A673 (cell line): ENCODE data around the gene ITPR1.

Experiments used
- CTCF ChIP-seq: fragments of 300-800, 200-600 bp; sonication (generic); conservative IDR thresholded peaks from 2 replicates; pipeline ENCODE4 v1.5.1; 2017; ENCODE audit warnings: low read depth, mild to moderate bottlenecking, antibody characterized with exemption, low read length, moderate library complexity, mixed read lengths
- EZH2 ChIP-seq: fragments of 200-600 bp; sonication (generic); IDR thresholded peaks from 2 replicates; pipeline ENCODE4 v1.6.1; 2017; ENCODE audit warnings: borderline replicate concordance, low read depth, mild to moderate bottlenecking, mixed read lengths, antibody characterized with exemption, low read length; ENCODE audit not compliant: poor library complexity, severe bottlenecking

- TF ChIP-seq CTCF (no peak), EZH2 (no peak)
These were observed 193.5 kb downstream of the ITPR1 start for GRCh38 chr3:4686619-4687018.
